ENCODE results near the gene CHDH.

CHDH gene

GRCh38 chr3:53798144-53798543 is 48.1 kb downstream of the CHDH start:
- Histone ChIP-seq H3K79me1 (ENCODE audit: low read length) (no peaks in the 10 kb centered on the region), H2AK5ac (ENCODE audit: low read length) (no peak overlapping the region), H4K5ac (ENCODE audit: low read length) (no peak overlapping the region), H2BK120ac (ENCODE audit: low read depth, low read length) (no peak overlapping the region), H4K8ac (ENCODE audit: low read depth, low read length) (no peak overlapping the region), H3K18ac (ENCODE audit: low read length) (no peak overlapping the region), H3K23ac (ENCODE audit: low read length) (no peak overlapping the region), H3K4ac (ENCODE audit: low read depth, low read length) (no peak overlapping the region), H3K27ac (ENCODE audit: low read depth, low read length) (no peak overlapping the region), H3K36me3 (ENCODE audit: control insufficient read depth, insufficient read depth, low read length) (no peaks in the 10 kb centered on the region), H2BK5ac (ENCODE audit: low read length) (no peak overlapping the region), H3K4me2 (ENCODE audit: low read length) (no peak overlapping the region), H2BK15ac (replicated peaks; ENCODE audit: low read depth) (no peak overlapping the region), H3K56ac (ENCODE audit: low read length) (no peak overlapping the region), H3K27me3 (ENCODE audit: insufficient read depth, low read length, poor library complexity) (no peaks in the 10 kb centered on the region), H3K4me3 (ENCODE audit: low read length) (no peak overlapping the region), H3K4me1 (ENCODE audit: control insufficient read depth, low read depth, low read length) (no peaks in the 10 kb centered on the region), H3K9ac (ENCODE audit: low read length) (no peak overlapping the region), H3K79me2 (ENCODE audit: control insufficient read depth, insufficient read depth, low read length) (no peaks in the 10 kb centered on the region)
- DNase-seq, result no peak
- WGBS (ENCODE audit: extremely low coverage, insufficient coverage, low lambda C conversion rate), result no CpG with 5 or more reads among the region's 8 CpGs

DNA sequence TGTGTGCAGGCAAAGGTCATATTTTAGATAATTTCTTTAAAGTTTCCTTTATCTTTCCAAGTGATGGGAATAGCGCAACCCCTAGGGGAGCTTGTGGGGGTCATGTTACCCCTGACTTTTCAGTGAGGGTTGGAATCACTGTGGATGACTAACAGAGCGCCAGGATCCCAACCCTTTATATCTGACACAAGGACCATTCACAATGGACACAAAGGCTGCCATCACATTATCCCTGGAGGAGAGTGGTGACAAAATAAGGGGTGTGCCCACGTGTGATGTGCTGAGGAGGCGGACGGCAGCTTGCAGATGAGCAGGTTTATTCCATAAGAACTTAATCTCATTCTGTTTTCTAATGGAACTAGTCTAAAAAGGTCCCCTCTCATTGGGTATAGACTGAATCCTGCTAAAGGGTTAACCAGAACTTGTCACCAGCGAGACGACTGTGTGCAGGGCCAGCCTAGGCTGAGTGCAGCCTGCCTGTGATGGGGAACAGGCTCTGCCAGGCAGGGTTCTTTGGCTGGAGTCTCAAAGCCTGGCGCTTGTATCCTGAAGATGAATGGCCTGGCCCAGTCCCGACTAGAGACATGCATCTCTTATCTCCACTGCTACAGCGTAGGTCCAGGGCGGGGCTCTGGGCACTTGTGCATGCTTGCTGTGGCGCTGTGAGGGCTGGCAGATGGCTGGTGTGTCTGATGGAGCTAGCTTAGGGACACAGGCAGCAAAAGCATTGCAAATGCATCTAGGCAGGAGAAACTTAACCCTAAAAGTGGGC is 50.2 kb downstream of the CHDH start:
- Histone ChIP-seq H3K9ac (ENCODE audit: low read length) (no peak overlapping the region), H3K27me3 (ENCODE audit: insufficient read depth, low read length, poor library complexity) (no peaks in the 10 kb centered on the region), H3K4me2 (ENCODE audit: low read length) (no peak overlapping the region), H4K5ac (ENCODE audit: low read length) (no peak overlapping the region), H2BK5ac (ENCODE audit: low read length) (no peak overlapping the region), H3K79me1 (ENCODE audit: low read length) (no peaks in the 10 kb centered on the region), H2AK5ac (ENCODE audit: low read length) (no peak overlapping the region), H3K79me2 (ENCODE audit: control insufficient read depth, insufficient read depth, low read length) (no peaks in the 10 kb centered on the region), H3K56ac (ENCODE audit: low read length) (no peak overlapping the region), H3K18ac (ENCODE audit: low read length) (no peak overlapping the region), H2BK15ac (replicated peaks; ENCODE audit: low read depth) (no peak overlapping the region), H3K4me3 (ENCODE audit: low read length) (no peak overlapping the region), H4K8ac (ENCODE audit: low read depth, low read length) (no peak overlapping the region), H3K4me1 (ENCODE audit: control insufficient read depth, low read depth, low read length) (no peaks in the 10 kb centered on the region), H3K36me3 (ENCODE audit: control insufficient read depth, insufficient read depth, low read length) (no peaks in the 10 kb centered on the region), H3K23ac (ENCODE audit: low read length) (no peak overlapping the region), H2BK120ac (ENCODE audit: low read depth, low read length) (no peak overlapping the region), H3K27ac (ENCODE audit: low read depth, low read length) (no peak overlapping the region), H3K4ac (ENCODE audit: low read depth, low read length) (no peak overlapping the region)
- no peak for DNase-seq
- WGBS (ENCODE audit: extremely low coverage, insufficient coverage, low lambda C conversion rate), result no CpG with 5 or more reads among the region's 12 CpGs

GRCh38 chr3:53795176-53795575 is 51.0 kb downstream of the CHDH start:
- H2BK5ac ChIP-seq (ENCODE audit: low read length), result no peak overlapping the region
- H3K18ac ChIP-seq (ENCODE audit: low read length), result no peak overlapping the region
- no peaks in the 10 kb centered on the region for H3K79me2 ChIP-seq (ENCODE audit: control insufficient read depth, insufficient read depth, low read length)
- H3K27me3 ChIP-seq (ENCODE audit: insufficient read depth, low read length, poor library complexity), result no peaks in the 10 kb centered on the region
- no peak overlapping the region for H4K8ac ChIP-seq (ENCODE audit: low read depth, low read length)
- no peak overlapping the region for H2AK5ac ChIP-seq (ENCODE audit: low read length)
- no peak overlapping the region for H3K4me3 ChIP-seq (ENCODE audit: low read length)
- no peak overlapping the region for H3K27ac ChIP-seq (ENCODE audit: low read depth, low read length)
- no peak overlapping the region for H3K4me2 ChIP-seq (ENCODE audit: low read length)
- H3K23ac ChIP-seq (ENCODE audit: low read length), result no peak overlapping the region
- DNase-seq, result no peak
- H3K56ac ChIP-seq (ENCODE audit: low read length), result no peak overlapping the region
- no CpG with 5 or more reads among the region's 3 CpGs for WGBS (ENCODE audit: extremely low coverage, insufficient coverage, low lambda C conversion rate)
- no peaks in the 10 kb centered on the region for H3K36me3 ChIP-seq (ENCODE audit: control insufficient read depth, insufficient read depth, low read length)
- H2BK15ac ChIP-seq (replicated peaks; ENCODE audit: low read depth), result no peak overlapping the region
- no peak overlapping the region for H2BK120ac ChIP-seq (ENCODE audit: low read depth, low read length)
- no peak overlapping the region for H3K9ac ChIP-seq (ENCODE audit: low read length)
- no peak overlapping the region for H3K4ac ChIP-seq (ENCODE audit: low read depth, low read length)
- H3K4me1 ChIP-seq (ENCODE audit: control insufficient read depth, low read depth, low read length), result no peaks in the 10 kb centered on the region
- H3K79me1 ChIP-seq (ENCODE audit: low read length), result no peaks in the 10 kb centered on the region
- no peak overlapping the region for H4K5ac ChIP-seq (ENCODE audit: low read length)

DNA sequence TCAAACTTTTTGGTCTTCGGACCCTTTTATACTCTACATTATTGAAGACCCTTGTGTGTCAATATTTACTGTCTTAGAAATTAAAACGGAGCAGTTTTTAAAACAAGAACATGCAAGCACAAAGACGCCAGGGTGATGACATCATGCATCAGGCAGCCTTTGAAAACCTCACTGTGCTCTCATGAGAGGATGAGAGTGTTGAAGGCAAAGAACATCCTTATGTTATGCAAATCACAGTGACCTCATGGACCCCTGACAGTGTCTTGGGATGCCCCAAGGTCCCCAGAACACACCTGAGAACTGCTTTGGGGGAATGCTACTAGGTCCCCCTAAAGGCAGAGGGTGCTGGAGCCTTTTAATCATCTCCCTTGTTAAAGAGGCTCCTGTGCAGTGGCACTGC is 51.6 kb downstream of the CHDH start:
- no peak overlapping the region for H3K27ac ChIP-seq (ENCODE audit: low read depth, low read length)
- DNase-seq, result peak; percentile 73
- H2BK120ac ChIP-seq (ENCODE audit: low read depth, low read length), result no peak overlapping the region
- H3K56ac ChIP-seq (ENCODE audit: low read length), result no peak overlapping the region
- H3K23ac ChIP-seq (ENCODE audit: low read length), result no peak overlapping the region
- no peak overlapping the region for H3K4me3 ChIP-seq (ENCODE audit: low read length)
- no peak overlapping the region for H3K4me2 ChIP-seq (ENCODE audit: low read length)
- H2AK5ac ChIP-seq (ENCODE audit: low read length), result no peak overlapping the region
- WGBS (ENCODE audit: extremely low coverage, insufficient coverage, low lambda C conversion rate), result no CpG with 5 or more reads among the region's 3 CpGs
- no peak overlapping the region for H2BK15ac ChIP-seq (replicated peaks; ENCODE audit: low read depth)
- H3K79me1 ChIP-seq (ENCODE audit: low read length), result no peaks in the 10 kb centered on the region
- no peak overlapping the region for H2BK5ac ChIP-seq (ENCODE audit: low read length)
- H3K79me2 ChIP-seq (ENCODE audit: control insufficient read depth, insufficient read depth, low read length), result no peaks in the 10 kb centered on the region
- no peaks in the 10 kb centered on the region for H3K4me1 ChIP-seq (ENCODE audit: control insufficient read depth, low read depth, low read length)
- no peaks in the 10 kb centered on the region for H3K27me3 ChIP-seq (ENCODE audit: insufficient read depth, low read length, poor library complexity)
- no peak overlapping the region for H3K4ac ChIP-seq (ENCODE audit: low read depth, low read length)
- H4K8ac ChIP-seq (ENCODE audit: low read depth, low read length), result no peak overlapping the region
- no peak overlapping the region for H3K18ac ChIP-seq (ENCODE audit: low read length)
- no peak overlapping the region for H3K9ac ChIP-seq (ENCODE audit: low read length)
- no peaks in the 10 kb centered on the region for H3K36me3 ChIP-seq (ENCODE audit: control insufficient read depth, insufficient read depth, low read length)
- H4K5ac ChIP-seq (ENCODE audit: low read length), result no peak overlapping the region

- H3K23ac ChIP-seq (ENCODE audit: low read length), result no peak overlapping the region
- no peak overlapping the region for H3K9ac ChIP-seq (ENCODE audit: low read length)
- no peak overlapping the region for H3K4me2 ChIP-seq (ENCODE audit: low read length)
- no peak overlapping the region for H2BK120ac ChIP-seq (ENCODE audit: low read depth, low read length)
- no peak overlapping the region for H3K56ac ChIP-seq (ENCODE audit: low read length)
- H3K18ac ChIP-seq (ENCODE audit: low read length), result no peak overlapping the region
- H4K5ac ChIP-seq (ENCODE audit: low read length), result no peak overlapping the region
- H3K4me3 ChIP-seq (ENCODE audit: low read length), result no peak overlapping the region
- H3K79me2 ChIP-seq (ENCODE audit: control insufficient read depth, insufficient read depth, low read length), result no peaks in the 10 kb centered on the region
- no peak overlapping the region for H2BK15ac ChIP-seq (replicated peaks; ENCODE audit: low read depth)
- DNase-seq, result no peak
- no peaks in the 10 kb centered on the region for H3K27me3 ChIP-seq (ENCODE audit: insufficient read depth, low read length, poor library complexity)
- no peak overlapping the region for H4K8ac ChIP-seq (ENCODE audit: low read depth, low read length)
- H2BK5ac ChIP-seq (ENCODE audit: low read length), result no peak overlapping the region
- no peak overlapping the region for H3K27ac ChIP-seq (ENCODE audit: low read depth, low read length)
- H3K4me1 ChIP-seq (ENCODE audit: control insufficient read depth, low read depth, low read length), result peaks cover 2% of the 10 kb centered on the region
- H3K4ac ChIP-seq (ENCODE audit: low read depth, low read length), result no peak overlapping the region
- H2AK5ac ChIP-seq (ENCODE audit: low read length), result no peak overlapping the region
- no peaks in the 10 kb centered on the region for H3K79me1 ChIP-seq (ENCODE audit: low read length)
- H3K36me3 ChIP-seq (ENCODE audit: control insufficient read depth, insufficient read depth, low read length), result no peaks in the 10 kb centered on the region
- no CpG with 5 or more reads among the region's 3 CpGs for WGBS (ENCODE audit: extremely low coverage, insufficient coverage, low lambda C conversion rate)
Measured at GRCh38 chr3:53792866-53793265, 53.4 kb downstream of the CHDH start.

DNA sequence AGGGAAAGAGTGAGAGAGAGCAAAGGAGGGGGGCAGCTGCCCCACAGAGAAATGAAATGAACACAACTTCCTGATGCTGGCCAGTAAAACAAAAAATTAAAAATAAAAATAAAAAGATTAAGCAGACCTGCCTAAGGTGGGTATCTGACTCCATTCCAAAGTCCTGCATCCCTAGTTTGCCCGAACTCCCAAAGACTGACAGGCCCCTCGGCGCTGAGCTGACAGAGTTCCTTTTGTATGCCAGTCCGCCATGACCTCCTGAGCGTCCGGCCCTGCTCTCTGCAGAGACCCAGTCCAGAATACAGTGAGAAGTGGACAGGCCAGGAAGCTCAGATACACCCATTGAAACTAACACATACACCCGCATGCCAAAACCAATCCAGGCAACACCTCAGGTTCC is 54.9 kb downstream of the CHDH start:
- Histone ChIP-seq H2BK120ac (ENCODE audit: low read depth, low read length) (no peak overlapping the region), H3K79me2 (ENCODE audit: control insufficient read depth, insufficient read depth, low read length) (no peaks in the 10 kb centered on the region), H4K5ac (ENCODE audit: low read length) (no peak overlapping the region), H3K4me3 (ENCODE audit: low read length) (no peak overlapping the region), H3K79me1 (ENCODE audit: low read length) (no peaks in the 10 kb centered on the region), H2BK15ac (replicated peaks; ENCODE audit: low read depth) (no peak overlapping the region), H3K56ac (ENCODE audit: low read length) (no peak overlapping the region), H3K18ac (ENCODE audit: low read length) (no peak overlapping the region), H3K27ac (ENCODE audit: low read depth, low read length) (no peak overlapping the region), H3K9ac (ENCODE audit: low read length) (no peak overlapping the region), H3K4ac (ENCODE audit: low read depth, low read length) (no peak overlapping the region), H2BK5ac (ENCODE audit: low read length) (no peak overlapping the region), H4K8ac (ENCODE audit: low read depth, low read length) (no peak overlapping the region), H3K27me3 (ENCODE audit: insufficient read depth, low read length, poor library complexity) (no peaks in the 10 kb centered on the region), H2AK5ac (ENCODE audit: low read length) (no peak overlapping the region), H3K4me2 (ENCODE audit: low read length) (no peak overlapping the region), H3K4me1 (ENCODE audit: control insufficient read depth, low read depth, low read length) (peaks cover 2% of the 10 kb centered on the region), H3K36me3 (ENCODE audit: control insufficient read depth, insufficient read depth, low read length) (no peaks in the 10 kb centered on the region), H3K23ac (ENCODE audit: low read length) (no peak overlapping the region)
- no peak for DNase-seq
- WGBS (ENCODE audit: extremely low coverage, insufficient coverage, low lambda C conversion rate), result no CpG with 5 or more reads among the region's 7 CpGs
